Large intestine (tissue), 3 donors: ENCODE results near the gene GALNT5. TPM values are rescaled to one million over a fixed set of nuclear protein-coding genes. Genes with fewer than 3 reads are reported as not detected.

Experiments used
- DNase-seq, 2 donors: peaks; one replicate each; pipeline versions ENCODE4 v3.0.0 to v3.0.0-alpha.2; 2013
- H3K27ac ChIP-seq: one replicate; pipeline ENCODE4 v1.5.1; 2013; ENCODE audit warnings: low read length
- H3K27me3 ChIP-seq: 2 replicates; pipeline ENCODE4 v1.6.1; 2013; ENCODE audit warnings: low read length; ENCODE audit not compliant: control insufficient read depth, insufficient read depth
- H3K36me3 ChIP-seq: 2 replicates; pipeline ENCODE4 v1.6.1; 2013; ENCODE audit warnings: low read length; ENCODE audit not compliant: control insufficient read depth, insufficient read depth
- H3K4me1 ChIP-seq: one replicate; pipeline ENCODE4 v1.6.1; 2013; ENCODE audit warnings: low read length; ENCODE audit not compliant: control insufficient read depth, insufficient read depth
- H3K4me3 ChIP-seq: one replicate; pipeline ENCODE4 v1.5.1; 2013; ENCODE audit warnings: low read length
- H3K9me3 ChIP-seq: one replicate; pipeline ENCODE4 v1.6.1; 2013; ENCODE audit warnings: mild to moderate bottlenecking, low read depth, low read length, moderate library complexity; ENCODE audit not compliant: control insufficient read depth
- WGBS: methylation state at CpG from one replicate; pipeline ENCODE4 v1.1.5; 2013; ENCODE audit warnings: low lambda C conversion rate; ENCODE audit not compliant: insufficient coverage; 5-methylcytosine and 5-hydroxymethylcytosine counted together
- polyA plus RNA-seq: library from polyadenylated mRNA; unstranded; fragments of 120-200 nt; gene quantifications from one replicate; pipeline ENCODE4 v1.2.1, GENCODE V29; 2013

Gene GALNT5
- polyA plus RNA-seq, 1 donor, result 14.3 TPM

GRCh38 chr2:157227592-157227991 is 29.9 kb upstream of the GALNT5 start:
- no peaks in the 10 kb centered on the region for H3K4me1 ChIP-seq
- H3K9me3 ChIP-seq, result no peaks in the 10 kb centered on the region
- H3K27me3 ChIP-seq, result no peaks in the 10 kb centered on the region
- WGBS, result no CpG with 5 or more reads among the region's 1 CpG
- no peak overlapping the region for H3K27ac ChIP-seq
- DNase-seq, result no peak
- no peak overlapping the region for H3K4me3 ChIP-seq
- H3K36me3 ChIP-seq, result no peaks in the 10 kb centered on the region

GRCh38 chr2:157228946-157229345 is 28.6 kb upstream of the GALNT5 start:
- no peaks in the 10 kb centered on the region for H3K9me3 ChIP-seq

GRCh38 chr2:157229572-157229971 is 27.9 kb upstream of the GALNT5 start:
- Histone ChIP-seq H3K4me1 (no peaks in the 10 kb centered on the region), H3K27me3 (no peaks in the 10 kb centered on the region), H3K4me3 (no peak overlapping the region), H3K27ac (no peak overlapping the region), H3K9me3 (no peaks in the 10 kb centered on the region), H3K36me3 (no peaks in the 10 kb centered on the region)
- 67% methylated on average over 1 of the region's 2 CpGs for WGBS
- no peak for DNase-seq

More at GRCh38 chr2:157228946-157229345, 28.6 kb upstream of the GALNT5 start:
- Histone ChIP-seq H3K27ac (no peak overlapping the region), H3K36me3 (no peaks in the 10 kb centered on the region), H3K4me3 (no peak overlapping the region), H3K27me3 (no peaks in the 10 kb centered on the region), H3K4me1 (no peaks in the 10 kb centered on the region)
- no peak for DNase-seq

GRCh38 chr2:157231476-157231875 is 26.0 kb upstream of the GALNT5 start:
- H3K36me3 ChIP-seq, result no peaks in the 10 kb centered on the region
- H3K4me1 ChIP-seq, result no peaks in the 10 kb centered on the region
- no peak overlapping the region for H3K27ac ChIP-seq
- no peak for DNase-seq
- H3K27me3 ChIP-seq, result no peaks in the 10 kb centered on the region
- no peak overlapping the region for H3K4me3 ChIP-seq
- no peaks in the 10 kb centered on the region for H3K9me3 ChIP-seq

GRCh38 chr2:157233506-157233905 is 24.0 kb upstream of the GALNT5 start:
- Histone ChIP-seq H3K9me3 (no peaks in the 10 kb centered on the region), H3K36me3 (no peaks in the 10 kb centered on the region), H3K27ac (no peak overlapping the region), H3K27me3 (no peaks in the 10 kb centered on the region), H3K4me3 (no peak overlapping the region), H3K4me1 (no peaks in the 10 kb centered on the region)
- 80% methylated on average over 2 of the region's 4 CpGs for WGBS
- DNase-seq, result no peak

- H3K4me1 ChIP-seq, result no peaks in the 10 kb centered on the region
- no peaks in the 10 kb centered on the region for H3K36me3 ChIP-seq
- H3K4me3 ChIP-seq, result no peak overlapping the region
- WGBS, result 80% methylated on average over 1 of the region's 2 CpGs
- H3K9me3 ChIP-seq, result no peaks in the 10 kb centered on the region
- no peak for DNase-seq
- H3K27ac ChIP-seq, result no peak overlapping the region
- H3K27me3 ChIP-seq, result no peaks in the 10 kb centered on the region
Measured at GRCh38 chr2:157236404-157236803, 21.1 kb upstream of the GALNT5 start.

GRCh38 chr2:157238296-157238695 is 19.2 kb upstream of the GALNT5 start:
- no CpG with 5 or more reads among the region's 3 CpGs for WGBS
- Histone ChIP-seq H3K36me3 (no peaks in the 10 kb centered on the region), H3K4me3 (no peak overlapping the region)

GRCh38 chr2:157244691-157245090 is 12.8 kb upstream of the GALNT5 start:
- no peaks in the 10 kb centered on the region for H3K27me3 ChIP-seq
- 69% methylated on average over 3 of the region's 4 CpGs for WGBS
- H3K9me3 ChIP-seq, result no peaks in the 10 kb centered on the region
- no peak overlapping the region for H3K4me3 ChIP-seq
- H3K4me1 ChIP-seq, result no peaks in the 10 kb centered on the region
- no peaks in the 10 kb centered on the region for H3K36me3 ChIP-seq
- DNase-seq, result no peak
- H3K27ac ChIP-seq, result no peak overlapping the region

More at GRCh38 chr2:157238296-157238695, 19.2 kb upstream of the GALNT5 start:
- Histone ChIP-seq H3K4me1 (no peaks in the 10 kb centered on the region), H3K27me3 (no peaks in the 10 kb centered on the region), H3K27ac (no peak overlapping the region), H3K9me3 (no peaks in the 10 kb centered on the region)
- DNase-seq, result no peak

- DNase-seq, result no peak
- Histone ChIP-seq H3K36me3 (no peaks in the 10 kb centered on the region), H3K4me3 (no peak overlapping the region), H3K9me3 (no peaks in the 10 kb centered on the region), H3K4me1 (no peaks in the 10 kb centered on the region), H3K27me3 (no peaks in the 10 kb centered on the region), H3K27ac (no peak overlapping the region)
- WGBS, result no CpG with 5 or more reads among the region's 4 CpGs
Measured at GRCh38 chr2:157245144-157245840, 12.2 kb upstream of the GALNT5 start.

- Histone ChIP-seq H3K4me3 (no peak overlapping the region), H3K4me1 (no peaks in the 10 kb centered on the region), H3K27ac (no peak overlapping the region), H3K9me3 (no peaks in the 10 kb centered on the region), H3K27me3 (no peaks in the 10 kb centered on the region), H3K36me3 (no peaks in the 10 kb centered on the region)
- no peak for DNase-seq
- 11% methylated on average over 1 of the region's 7 CpGs for WGBS
Measured at GRCh38 chr2:157245846-157246764, 11.4 kb upstream of the GALNT5 start.
